ENCODE measurements around the gene SASH3.

Gene SASH3

DNA sequence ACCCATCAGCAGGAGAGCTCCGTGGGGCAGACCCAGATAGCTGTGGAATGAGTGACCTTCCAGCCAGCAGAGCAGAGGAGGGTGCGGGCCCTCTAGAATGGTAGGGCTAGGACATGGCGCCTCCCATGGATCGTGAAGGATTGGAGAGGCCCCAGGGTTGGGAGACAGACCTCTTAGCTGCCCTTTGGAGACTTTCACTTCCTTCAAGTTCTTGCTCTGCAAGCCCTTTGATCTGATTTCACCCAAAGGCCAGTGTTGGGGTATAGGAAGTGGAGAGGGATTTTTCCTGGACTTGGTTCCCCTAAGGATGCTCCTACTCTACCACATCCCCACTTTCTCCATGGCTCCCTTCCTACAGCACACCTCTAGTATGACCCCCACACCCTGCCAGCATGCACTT, 3.0 kb downstream of the SASH3 start:
- DNase-seq, result no peak
- Histone ChIP-seq H3K27ac (ENCODE audit: insufficient read depth in 1 of 2, low read depth in 1 of 2, low read length in 2 of 2, poor library complexity in 1 of 2, severe bottlenecking in 2 of 2) (peak overlapping the region in 1 of 2 experiments; percentile 69), H3K9me3 (ENCODE audit: control extremely low read depth in 1 of 5, control insufficient read depth in 4 of 5, insufficient read depth in 2 of 5, low read depth in 1 of 5, low read length in 4 of 5) (no peaks in the 10 kb centered on the region), H3K4me3 (ENCODE audit: control insufficient read depth in 1 of 7, extremely low read depth in 1 of 7, insufficient read depth in 4 of 7, low read depth in 2 of 7, low read length in 6 of 7) (peak overlapping the region in 5 of 7 experiments; percentile 1 to 71 (median 56)), H3K36me3 (ENCODE audit: control insufficient read depth in 4 of 4, insufficient read depth in 4 of 4, low read length in 3 of 4) (peaks cover 0 to 33% (median 12%) of the 10 kb centered on the region in 4 experiments), H3K27me3 (replicated peaks in 2 of 5; ENCODE audit: control insufficient read depth in 4 of 5, insufficient read depth in 5 of 5, low read length in 4 of 5) (no peaks in the 10 kb centered on the region), H3K4me1 (ENCODE audit: control extremely low read depth in 1 of 4, control insufficient read depth in 4 of 4, insufficient read depth in 4 of 4, low read length in 3 of 4) (peaks cover 27 to 85% (median 74%) of the 10 kb centered on the region in 4 experiments)
- ChIA-PET CTCF (interaction anchor here (1.4 to 5.3 kb wide), 5 partner anchors 10 to 29 kb away, joined by 5 to 29 read pairs (median 7); no protein-coding TSS in a partner anchor), POLR2A (interaction anchor here (0.8 to 0.9 kb wide), 2 partner anchors 14 to 24 kb away, joined by 3 to 5 read pairs; no protein-coding TSS in a partner anchor)
- 80% methylated on average over 2 of the region's 4 CpGs for WGBS (ENCODE audit: insufficient coverage)

DNA sequence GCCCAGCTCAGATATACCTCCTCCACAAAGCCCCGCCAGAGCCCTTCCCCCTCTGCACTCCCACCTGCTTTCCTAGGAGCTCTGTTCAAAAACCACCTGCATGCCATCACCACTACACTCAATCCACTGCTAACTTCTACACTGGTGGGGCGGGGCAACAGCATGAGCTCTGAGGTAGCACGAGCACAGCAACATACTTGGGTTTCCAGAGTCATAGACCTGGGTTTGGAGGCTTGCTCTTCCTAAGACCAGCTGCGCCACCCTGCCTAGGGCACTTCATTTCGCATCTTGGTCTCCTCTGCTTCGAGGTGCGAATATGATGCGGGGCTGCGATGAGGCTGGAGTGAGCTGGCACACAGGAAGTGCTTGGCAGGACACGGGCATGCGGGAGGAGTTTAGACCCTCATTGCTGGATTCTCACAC, 3.6 kb downstream of the SASH3 start:
- WGBS (ENCODE audit: insufficient coverage), result 84% methylated on average over 10 of the region's 11 CpGs
- H3K9me3 ChIP-seq (ENCODE audit: control extremely low read depth in 1 of 5, control insufficient read depth in 4 of 5, insufficient read depth in 2 of 5, low read depth in 1 of 5, low read length in 4 of 5), result no peaks in the 10 kb centered on the region
- CTCF ChIA-PET, result interaction anchor here (0.8 to 5.3 kb wide), 5 partner anchors 10 to 39 kb away, joined by 3 to 29 read pairs (median 7); no protein-coding TSS in a partner anchor
- H3K4me1 ChIP-seq (ENCODE audit: control extremely low read depth in 1 of 4, control insufficient read depth in 4 of 4, insufficient read depth in 4 of 4, low read length in 3 of 4), result peaks cover 21 to 81% (median 70%) of the 10 kb centered on the region in 4 experiments
- DNase-seq, result no peak
- peak overlapping the region in 4 of 7 experiments; percentile 1 to 65 (median 44) for H3K4me3 ChIP-seq (ENCODE audit: control insufficient read depth in 1 of 7, extremely low read depth in 1 of 7, insufficient read depth in 4 of 7, low read depth in 2 of 7, low read length in 6 of 7)
- H3K27me3 ChIP-seq (replicated peaks in 2 of 5; ENCODE audit: control insufficient read depth in 4 of 5, insufficient read depth in 5 of 5, low read length in 4 of 5), result no peaks in the 10 kb centered on the region
- H3K27ac ChIP-seq (ENCODE audit: insufficient read depth in 1 of 2, low read depth in 1 of 2, low read length in 2 of 2, poor library complexity in 1 of 2, severe bottlenecking in 2 of 2), result peak overlapping the region in 1 of 2 experiments; percentile 69
- POLR2A ChIA-PET, result interaction anchor here (0.8 to 0.9 kb wide), 2 partner anchors 14 to 24 kb away, joined by 3 to 5 read pairs; no protein-coding TSS in a partner anchor
- peaks cover 0 to 37% (median 13%) of the 10 kb centered on the region in 4 experiments for H3K36me3 ChIP-seq (ENCODE audit: control insufficient read depth in 4 of 4, insufficient read depth in 4 of 4, low read length in 3 of 4)

DNA sequence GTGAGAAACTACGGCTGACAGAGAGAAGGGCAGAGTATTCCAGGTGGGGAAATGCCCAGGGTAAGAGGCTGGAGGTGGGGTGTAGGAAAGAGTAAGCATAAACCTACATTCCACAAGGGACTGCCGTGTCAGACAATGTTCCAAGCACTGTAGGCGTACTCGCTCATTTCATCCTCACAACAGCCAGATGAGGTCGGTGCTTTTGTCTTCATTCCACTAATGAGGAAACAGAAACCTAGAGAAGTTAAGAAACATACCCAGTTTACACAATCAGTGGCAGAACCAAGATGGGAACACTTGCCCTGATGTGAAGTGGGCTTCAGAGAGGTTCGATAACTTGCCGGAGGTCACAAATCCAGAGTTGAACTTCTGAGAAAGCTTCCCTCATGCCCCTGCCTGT, 4.6 kb downstream of the SASH3 start:
- Histone ChIP-seq H3K36me3 (ENCODE audit: control insufficient read depth in 4 of 4, insufficient read depth in 4 of 4, low read length in 3 of 4) (peaks cover 0 to 40% (median 16%) of the 10 kb centered on the region in 4 experiments), H3K4me1 (ENCODE audit: control extremely low read depth in 1 of 4, control insufficient read depth in 4 of 4, insufficient read depth in 4 of 4, low read length in 3 of 4) (peaks cover 13 to 70% (median 61%) of the 10 kb centered on the region in 4 experiments), H3K27me3 (replicated peaks in 2 of 5; ENCODE audit: control insufficient read depth in 4 of 5, insufficient read depth in 5 of 5, low read length in 4 of 5) (no peaks in the 10 kb centered on the region), H3K4me3 (ENCODE audit: control insufficient read depth in 1 of 7, extremely low read depth in 1 of 7, insufficient read depth in 4 of 7, low read depth in 2 of 7, low read length in 6 of 7) (peak overlapping the region in 3 of 7 experiments; percentile 18 to 38 (median 23)), H3K27ac (ENCODE audit: insufficient read depth in 1 of 2, low read depth in 1 of 2, low read length in 2 of 2, poor library complexity in 1 of 2, severe bottlenecking in 2 of 2) (peak overlapping the region; percentile 26 to 69), H3K9me3 (ENCODE audit: control extremely low read depth in 1 of 5, control insufficient read depth in 4 of 5, insufficient read depth in 2 of 5, low read depth in 1 of 5, low read length in 4 of 5) (no peaks in the 10 kb centered on the region)
- ChIA-PET CTCF (interaction anchor here (2.8 to 5.3 kb wide), 2 partner anchors 10 to 12 kb away, joined by 14 to 29 read pairs; no protein-coding TSS in a partner anchor), POLR2A (interaction anchor here (1.5 kb wide), 1 partner anchor 12 kb away, joined by 3 read pairs; no protein-coding TSS in a partner anchor)
- WGBS (ENCODE audit: insufficient coverage), result 82% methylated on average over 6 of the region's 7 CpGs
- DNase-seq, result no peak

DNA sequence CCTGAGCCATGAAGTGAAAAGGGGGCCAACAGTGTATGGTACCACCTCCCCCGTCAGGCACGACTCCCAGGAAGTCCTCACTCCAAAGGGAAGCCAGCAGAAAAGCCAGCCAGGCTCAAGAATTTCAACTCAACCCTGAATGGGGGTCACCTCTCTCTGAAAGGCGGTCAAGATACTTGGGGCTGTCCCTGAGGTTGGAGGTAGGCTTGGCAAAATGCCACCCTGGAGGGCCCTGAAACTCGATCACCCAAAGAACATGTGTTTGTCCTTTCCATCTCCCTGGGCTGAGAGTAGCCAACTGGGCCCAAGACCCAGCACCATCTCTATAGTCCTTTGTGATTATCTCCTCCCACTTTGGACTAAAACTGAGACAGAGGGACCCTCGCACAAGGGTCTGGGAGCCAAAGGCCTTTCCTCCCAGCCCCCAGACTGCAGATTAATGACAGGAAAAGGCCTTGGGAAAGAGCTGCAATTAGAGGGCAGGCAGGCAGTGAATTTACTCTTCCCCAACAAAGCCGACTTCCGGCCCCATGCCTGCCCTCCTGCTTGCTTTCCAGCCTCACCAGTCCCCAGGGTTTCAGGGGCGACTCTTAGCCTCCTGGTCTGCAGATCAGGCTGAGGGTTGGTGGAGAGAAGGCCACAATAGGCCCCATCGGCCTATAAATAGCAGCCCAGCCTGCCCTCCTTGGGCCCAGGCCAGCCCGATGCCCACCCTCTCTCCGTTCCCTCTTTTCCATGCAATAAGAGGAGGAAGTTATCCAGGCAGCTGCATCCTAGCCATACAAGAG, 5.6 kb downstream of the SASH3 start:
- Histone ChIP-seq H3K9me3 (ENCODE audit: control extremely low read depth in 1 of 5, control insufficient read depth in 4 of 5, insufficient read depth in 2 of 5, low read depth in 1 of 5, low read length in 4 of 5) (no peaks in the 10 kb centered on the region), H3K36me3 (ENCODE audit: control insufficient read depth in 4 of 4, insufficient read depth in 4 of 4, low read length in 3 of 4) (peaks cover 0 to 44% (median 19%) of the 10 kb centered on the region in 4 experiments), H3K4me1 (ENCODE audit: control extremely low read depth in 1 of 4, control insufficient read depth in 4 of 4, insufficient read depth in 4 of 4, low read length in 3 of 4) (peaks cover 13 to 66% (median 57%) of the 10 kb centered on the region in 4 experiments), H3K27ac (ENCODE audit: insufficient read depth in 1 of 2, low read depth in 1 of 2, low read length in 2 of 2, poor library complexity in 1 of 2, severe bottlenecking in 2 of 2) (peak overlapping the region; percentile 25 to 70), H3K4me3 (ENCODE audit: control insufficient read depth in 1 of 7, extremely low read depth in 1 of 7, insufficient read depth in 4 of 7, low read depth in 2 of 7, low read length in 6 of 7) (peak overlapping the region in 2 of 7 experiments; percentile 30 to 38), H3K27me3 (replicated peaks in 2 of 5; ENCODE audit: control insufficient read depth in 4 of 5, insufficient read depth in 5 of 5, low read length in 4 of 5) (no peaks in the 10 kb centered on the region)
- POLR2A ChIA-PET, result interaction anchor here (1.5 kb wide), 1 partner anchor 13 kb away, joined by 3 read pairs; no protein-coding TSS in a partner anchor
- CTCF ChIA-PET, result interaction anchor here (2.8 to 5.3 kb wide), 2 partner anchors 9 to 13 kb away, joined by 14 to 29 read pairs; no protein-coding TSS in a partner anchor
- WGBS (ENCODE audit: insufficient coverage), result 49% methylated on average over 9 of the region's 11 CpGs
- peak in 2 of 3 donors; percentile 14 to 27 for DNase-seq

DNA sequence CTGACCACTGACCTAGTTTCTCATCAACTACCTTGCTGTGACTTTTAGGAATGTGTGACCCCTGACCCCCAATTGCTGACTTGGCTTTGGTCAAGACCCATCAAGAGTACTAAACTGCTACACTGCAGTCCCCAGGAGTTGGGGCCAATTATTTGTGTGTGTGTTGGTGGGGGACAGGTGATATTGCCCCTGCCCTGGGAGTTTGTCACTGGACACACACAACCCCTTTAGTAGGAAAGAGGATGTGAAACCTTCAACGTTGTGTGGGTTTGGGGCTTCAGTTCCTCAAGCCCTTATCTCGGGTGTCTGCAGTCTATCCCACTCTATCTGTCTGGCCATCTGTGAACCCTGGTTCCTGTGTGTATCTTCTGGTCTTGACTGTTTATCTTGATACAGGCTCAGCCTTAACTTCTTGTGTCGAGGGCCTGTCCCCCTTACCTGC, 6.5 kb downstream of the SASH3 start:
- CTCF ChIA-PET, result interaction anchor here (1.3 to 1.4 kb wide), 2 partner anchors 14 to 31 kb away, joined by 4 to 5 read pairs; no protein-coding TSS in a partner anchor
- POLR2A ChIA-PET, result interaction anchor here (0.9 kb wide), 1 partner anchor 14 kb away, joined by 3 read pairs; no protein-coding TSS in a partner anchor
- H3K9me3 ChIP-seq (ENCODE audit: control extremely low read depth in 1 of 5, control insufficient read depth in 4 of 5, insufficient read depth in 2 of 5, low read depth in 1 of 5, low read length in 4 of 5), result no peaks in the 10 kb centered on the region
- peaks cover 0 to 52% (median 25%) of the 10 kb centered on the region in 4 experiments for H3K36me3 ChIP-seq (ENCODE audit: control insufficient read depth in 4 of 4, insufficient read depth in 4 of 4, low read length in 3 of 4)
- WGBS (ENCODE audit: insufficient coverage), result 0% methylated on average over 1 of the region's 3 CpGs
- H3K4me1 ChIP-seq (ENCODE audit: control extremely low read depth in 1 of 4, control insufficient read depth in 4 of 4, insufficient read depth in 4 of 4, low read length in 3 of 4), result peaks cover 13 to 61% (median 57%) of the 10 kb centered on the region in 4 experiments
- peak; percentile 80 to 96 (median 93) for DNase-seq
- H3K27me3 ChIP-seq (replicated peaks in 2 of 5; ENCODE audit: control insufficient read depth in 4 of 5, insufficient read depth in 5 of 5, low read length in 4 of 5), result no peaks in the 10 kb centered on the region
- H3K27ac ChIP-seq (ENCODE audit: insufficient read depth in 1 of 2, low read depth in 1 of 2, low read length in 2 of 2, poor library complexity in 1 of 2, severe bottlenecking in 2 of 2), result peak overlapping the region; percentile 25 to 70
- H3K4me3 ChIP-seq (ENCODE audit: control insufficient read depth in 1 of 7, extremely low read depth in 1 of 7, insufficient read depth in 4 of 7, low read depth in 2 of 7, low read length in 6 of 7), result peak overlapping the region in 2 of 7 experiments; percentile 30 to 38

DNA sequence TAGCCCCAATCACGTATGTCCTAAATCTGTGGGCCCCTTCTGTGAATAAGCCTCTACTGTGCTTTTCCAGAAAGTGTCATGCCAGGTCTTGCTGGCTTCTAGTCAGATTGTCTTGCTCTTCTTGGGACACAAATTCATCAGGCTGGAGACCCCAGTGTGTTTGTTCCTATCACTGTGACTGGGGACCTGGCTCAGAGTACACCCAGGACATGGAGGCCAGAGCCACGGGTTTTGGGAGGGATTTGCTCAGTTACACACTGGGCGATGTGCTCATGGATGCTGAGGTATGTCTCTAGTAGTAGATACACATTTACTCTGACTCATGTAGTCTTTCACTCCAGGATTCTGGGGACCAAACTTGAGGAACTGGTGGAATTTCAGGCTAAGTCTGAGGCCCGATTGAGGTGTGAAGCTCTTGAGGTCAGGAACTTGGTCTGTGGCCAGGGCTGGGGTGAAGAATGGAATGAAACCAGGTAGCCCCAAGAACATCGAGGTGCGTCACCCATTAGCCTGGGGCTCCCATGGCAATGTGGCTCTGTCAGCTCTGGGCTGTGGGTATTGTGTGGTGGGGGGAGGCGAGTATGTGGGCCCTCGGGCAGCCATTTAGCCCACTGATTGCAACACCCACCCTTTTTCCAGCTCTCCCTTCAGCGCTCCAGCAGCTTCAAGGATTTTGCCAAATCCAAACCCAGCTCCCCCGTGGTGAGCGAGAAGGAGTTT, 7.7 kb downstream of the SASH3 start:
- DNase-seq, result no peak
- ChIA-PET POLR2A (interaction anchor here (0.9 kb wide), 1 partner anchor 15 kb away, joined by 3 read pairs; no protein-coding TSS in a partner anchor), CTCF (interaction anchor here (0.7 to 1.4 kb wide), 5 partner anchors 9 to 32 kb away, joined by 3 to 5 read pairs (median 3); no protein-coding TSS in a partner anchor)
- Histone ChIP-seq H3K9me3 (ENCODE audit: control extremely low read depth in 1 of 5, control insufficient read depth in 4 of 5, insufficient read depth in 2 of 5, low read depth in 1 of 5, low read length in 4 of 5) (no peaks in the 10 kb centered on the region), H3K4me1 (ENCODE audit: control extremely low read depth in 1 of 4, control insufficient read depth in 4 of 4, insufficient read depth in 4 of 4, low read length in 3 of 4) (peaks cover 9 to 49% (median 45%) of the 10 kb centered on the region in 4 experiments), H3K4me3 (ENCODE audit: control insufficient read depth in 1 of 7, extremely low read depth in 1 of 7, insufficient read depth in 4 of 7, low read depth in 2 of 7, low read length in 6 of 7) (peak overlapping the region in 1 of 7 experiments; percentile 12), H3K27ac (ENCODE audit: insufficient read depth in 1 of 2, low read depth in 1 of 2, low read length in 2 of 2, poor library complexity in 1 of 2, severe bottlenecking in 2 of 2) (peak overlapping the region in 1 of 2 experiments; percentile 58), H3K27me3 (replicated peaks in 2 of 5; ENCODE audit: control insufficient read depth in 4 of 5, insufficient read depth in 5 of 5, low read length in 4 of 5) (no peaks in the 10 kb centered on the region), H3K36me3 (ENCODE audit: control insufficient read depth in 4 of 4, insufficient read depth in 4 of 4, low read length in 3 of 4) (peaks cover 2 to 57% (median 30%) of the 10 kb centered on the region in 4 experiments)
- WGBS (ENCODE audit: insufficient coverage), result 80% methylated on average over 5 of the region's 11 CpGs

Measured in common myeloid progenitor, CD34-positive (primary cell).